CD8-positive, alpha-beta memory T cell (primary cell): ENCODE data around the gene DPAGT1. TPM values are rescaled to one million over a fixed set of nuclear protein-coding genes. Genes with fewer than 3 reads are reported as not detected.

Source experiments
- CTCF ChIA-PET: fragments of 350-600 bp; sonication (Branson Sonifier 250); formaldehyde crosslinking; loops from one replicate; lab custom pipeline; 2021; ENCODE audit warnings: antibody characterized with exemption; lab: Charles Lee
- POLR2A ChIA-PET: fragments of 350-600 bp; sonication (Branson Sonifier 250); formaldehyde crosslinking; loops from one replicate; lab custom pipeline; 2021; ENCODE audit warnings: antibody characterized with exemption; lab: Charles Lee
- DNase-seq, 5 donors: peaks; one replicate each; pipeline versions ENCODE4 v3.0.0 to v3.0.0-alpha.2; 2020 to 2022; ENCODE audit warnings: mixed read lengths in 1 of 5
- H3K27ac ChIP-seq: one replicate; pipeline ENCODE4 v1.7.0; 2013; ENCODE audit warnings: low read depth, mild to moderate bottlenecking, low read length, moderate library complexity
- H3K27me3 ChIP-seq: 2 replicates; pipeline ENCODE4 v1.7.0; 2013; ENCODE audit warnings: low read length, mild to moderate bottlenecking; ENCODE audit not compliant: insufficient read depth, poor library complexity, severe bottlenecking
- H3K36me3 ChIP-seq: 2 replicates; pipeline ENCODE4 v1.7.0; 2013; ENCODE audit warnings: mild to moderate bottlenecking, low read length, moderate library complexity; ENCODE audit not compliant: insufficient read depth
- H3K4me1 ChIP-seq: 2 replicates; pipeline ENCODE4 v1.7.0; 2013; ENCODE audit warnings: mild to moderate bottlenecking, low read length, moderate library complexity; ENCODE audit not compliant: insufficient read depth
- H3K4me3 ChIP-seq: 2 replicates; pipeline ENCODE4 v1.7.0; 2013; ENCODE audit warnings: mild to moderate bottlenecking, low read length
- H3K9me3 ChIP-seq: 2 replicates; pipeline ENCODE4 v1.7.0; 2013; ENCODE audit warnings: mild to moderate bottlenecking, low read length
- H3K27ac Mint-ChIP-seq, 8 donors: one replicate each; pipeline ENCODE4 v1.8.0; 2020 to 2021; ENCODE audit warnings: mixed read lengths in 8 of 8, mild to moderate bottlenecking in 6 of 8, inconsistent platforms in 3 of 8, moderate library complexity in 3 of 8
- H3K27me3 Mint-ChIP-seq, 2 donors: one replicate each; pipeline ENCODE4 v1.8.0; 2020 to 2021; ENCODE audit warnings: mixed read lengths in 2 of 2, mild to moderate bottlenecking in 1 of 2, moderate library complexity in 1 of 2
- H3K36me3 Mint-ChIP-seq, 3 donors: one replicate each; pipeline ENCODE4 v1.8.0; 2020 to 2021; ENCODE audit warnings: mixed read lengths in 3 of 3, inconsistent platforms in 1 of 3, mild to moderate bottlenecking in 1 of 3
- H3K4me1 Mint-ChIP-seq, 3 donors: one replicate each; pipeline ENCODE4 v1.8.0; 2020 to 2021; ENCODE audit warnings: mixed read lengths in 3 of 3, inconsistent platforms in 1 of 3, mild to moderate bottlenecking in 1 of 3
- H3K4me3 Mint-ChIP-seq, 7 donors: one replicate each; pipeline ENCODE4 v1.8.0; 2020 to 2021; ENCODE audit warnings: mixed read lengths in 7 of 7, mild to moderate bottlenecking in 6 of 7, moderate library complexity in 4 of 7, inconsistent platforms in 2 of 7
- H3K9me3 Mint-ChIP-seq, 5 donors: one replicate each; pipeline ENCODE4 v1.8.0; 2020 to 2022; ENCODE audit warnings: mixed read lengths in 5 of 5, mild to moderate bottlenecking in 3 of 5, moderate library complexity in 2 of 5, inconsistent platforms in 1 of 5
- polyA plus RNA-seq: library from polyadenylated mRNA; unstranded; fragments of 300-500 nt; fragmentation: Illumina TruSeq; gene quantifications from one replicate; pipeline ENCODE4 v1.2.3, GENCODE V29; 2021
- total RNA-seq, 2 experiments: library from RNA; stranded (reverse); gene quantifications; one replicate each; pipeline ENCODE4 v1.2.3, GENCODE V29; 2021

DPAGT1 gene
- total and polyA plus RNA-seq, 3 experiments from 2014 or later, result 45.7 to 78.6 (median 69.7) TPM

GRCh38 chr11:119091966-119092879, 9.4 kb downstream of the DPAGT1 start:
- peaks cover 21% of the 10 kb centered on the region for H3K4me1 ChIP-seq
- peaks cover 8% of the 10 kb centered on the region for H3K36me3 ChIP-seq
- H3K4me3 ChIP-seq, result peak overlapping the region; percentile 88
- Mint-ChIP-seq H3K9me3 (peaks cover 0 to 2% (median 0%) of the 10 kb centered on the region in 5 donors), H3K4me1 (peaks cover 30 to 38% (median 35%) of the 10 kb centered on the region in 3 donors), H3K4me3 (peak overlapping the region in 6 of 7 donors; percentile 14 to 84 (median 42)), H3K27me3 (peaks cover 0 to 6% of the 10 kb centered on the region in 2 donors), H3K36me3 (peaks cover 0 to 29% (median 6%) of the 10 kb centered on the region in 3 donors), H3K27ac (peak overlapping the region in 6 of 8 donors; percentile 5 to 87 (median 49))
- no peaks in the 10 kb centered on the region for H3K27me3 ChIP-seq
- CTCF ChIA-PET, result interaction anchor here (0.7 to 1.1 kb wide), 2 partner anchors 9 to 104 kb away, joined by 3 to 6 read pairs; no protein-coding TSS in a partner anchor
- DNase-seq, result no peak
- no peaks in the 10 kb centered on the region for H3K9me3 ChIP-seq
- POLR2A ChIA-PET, result interaction anchor here (0.6 to 1.5 kb wide), 4 partner anchors 7 to 389 kb away, joined by 3 to 7 read pairs (median 5); partner anchors contain the start of genes HMBS and VPS11
- H3K27ac ChIP-seq, result no peak overlapping the region

GRCh38 chr11:119091178-119091577, 10.5 kb downstream of the DPAGT1 start:
- peaks cover 28 to 37% (median 36%) of the 10 kb centered on the region in 3 donors for H3K4me1 Mint-ChIP-seq
- POLR2A ChIA-PET, result interaction anchor here (0.6 to 1.2 kb wide), 2 partner anchors 23 to 387 kb away, joined by 3 to 7 read pairs; partner anchors contain the start of gene VPS11
- Histone ChIP-seq H3K27me3 (no peaks in the 10 kb centered on the region), H3K27ac (peak overlapping the region; percentile 6), H3K4me3 (no peak overlapping the region), H3K4me1 (peaks cover 22% of the 10 kb centered on the region), H3K9me3 (no peaks in the 10 kb centered on the region), H3K36me3 (no peaks in the 10 kb centered on the region)
- CTCF ChIA-PET, result no interaction called here
- peaks cover 0 to 2% (median 0%) of the 10 kb centered on the region in 5 donors for H3K9me3 Mint-ChIP-seq
- peak overlapping the region in 1 of 7 donors; percentile 76 for H3K4me3 Mint-ChIP-seq
- peaks cover 0 to 6% of the 10 kb centered on the region in 2 donors for H3K27me3 Mint-ChIP-seq
- H3K27ac Mint-ChIP-seq, result no peak overlapping the region
- no peak for DNase-seq
- H3K36me3 Mint-ChIP-seq, result peaks cover 0 to 20% (median 3%) of the 10 kb centered on the region in 3 donors

- H3K36me3 Mint-ChIP-seq, result peaks cover 0 to 19% (median 3%) of the 10 kb centered on the region in 3 donors
- H3K27ac Mint-ChIP-seq, result peak overlapping the region in 1 of 8 donors; percentile 59
- POLR2A ChIA-PET, result no interaction called here
- Histone ChIP-seq H3K4me1 (peaks cover 31% of the 10 kb centered on the region), H3K27me3 (no peaks in the 10 kb centered on the region), H3K9me3 (no peaks in the 10 kb centered on the region), H3K4me3 (no peak overlapping the region), H3K36me3 (no peaks in the 10 kb centered on the region), H3K27ac (peak overlapping the region; percentile 79)
- H3K4me3 Mint-ChIP-seq, result peak overlapping the region in 1 of 7 donors; percentile 59
- H3K4me1 Mint-ChIP-seq, result peaks cover 34 to 48% (median 41%) of the 10 kb centered on the region in 3 donors
- CTCF ChIA-PET, result no interaction called here
- peaks cover 0 to 2% of the 10 kb centered on the region in 2 donors for H3K27me3 Mint-ChIP-seq
- no peak for DNase-seq
- H3K9me3 Mint-ChIP-seq, result no peaks in the 10 kb centered on the region
Measured at GRCh38 chr11:119089319-119089718, 12.3 kb downstream of the DPAGT1 start.

- Histone ChIP-seq H3K4me3 (no peak overlapping the region), H3K9me3 (no peaks in the 10 kb centered on the region), H3K4me1 (peaks cover 26% of the 10 kb centered on the region), H3K36me3 (no peaks in the 10 kb centered on the region), H3K27ac (peak overlapping the region; percentile 79), H3K27me3 (no peaks in the 10 kb centered on the region)
- Mint-ChIP-seq H3K4me1 (peaks cover 27 to 43% (median 34%) of the 10 kb centered on the region in 3 donors), H3K36me3 (peaks cover 0 to 12% (median 3%) of the 10 kb centered on the region in 3 donors), H3K4me3 (peak overlapping the region in 1 of 7 donors; percentile 49), H3K27ac (no peak overlapping the region), H3K9me3 (no peaks in the 10 kb centered on the region), H3K27me3 (peaks cover 0 to 2% of the 10 kb centered on the region in 2 donors)
- CTCF ChIA-PET, result no interaction called here
- POLR2A ChIA-PET, result no interaction called here
- DNase-seq, result no peak
Measured at GRCh38 chr11:119088406-119088805, 13.2 kb downstream of the DPAGT1 start.

- peaks cover 23 to 37% (median 28%) of the 10 kb centered on the region in 3 donors for H3K4me1 Mint-ChIP-seq
- peaks cover 0 to 12% (median 3%) of the 10 kb centered on the region in 3 donors for H3K36me3 Mint-ChIP-seq
- H3K27ac ChIP-seq, result peak overlapping the region; percentile 79
- POLR2A ChIA-PET, result no interaction called here
- H3K9me3 ChIP-seq, result no peaks in the 10 kb centered on the region
- no peaks in the 10 kb centered on the region for H3K36me3 ChIP-seq
- CTCF ChIA-PET, result interaction anchor here (1.0 kb wide), 1 partner anchor 24 kb away, joined by 3 read pairs; no protein-coding TSS in a partner anchor
- H3K4me3 ChIP-seq, result no peak overlapping the region
- H3K27me3 Mint-ChIP-seq, result peaks cover 0 to 2% of the 10 kb centered on the region in 2 donors
- H3K4me3 Mint-ChIP-seq, result peak overlapping the region in 2 of 7 donors; percentile 26 to 78
- H3K4me1 ChIP-seq, result peaks cover 20% of the 10 kb centered on the region
- H3K9me3 Mint-ChIP-seq, result no peaks in the 10 kb centered on the region
- DNase-seq, result no peak
- peak overlapping the region in 1 of 8 donors; percentile 54 for H3K27ac Mint-ChIP-seq
- no peaks in the 10 kb centered on the region for H3K27me3 ChIP-seq
Measured at GRCh38 chr11:119087747-119088241, 13.9 kb downstream of the DPAGT1 start.

- no peaks in the 10 kb centered on the region for H3K27me3 ChIP-seq
- peak overlapping the region; percentile 79 for H3K27ac ChIP-seq
- H3K4me1 ChIP-seq, result peaks cover 15% of the 10 kb centered on the region
- no peak overlapping the region for H3K4me3 ChIP-seq
- peaks cover 0 to 12% (median 3%) of the 10 kb centered on the region in 3 donors for H3K36me3 Mint-ChIP-seq
- H3K4me3 Mint-ChIP-seq, result peak overlapping the region in 2 of 7 donors; percentile 70 to 78
- H3K9me3 Mint-ChIP-seq, result no peaks in the 10 kb centered on the region
- peaks cover 17 to 30% (median 22%) of the 10 kb centered on the region in 3 donors for H3K4me1 Mint-ChIP-seq
- H3K9me3 ChIP-seq, result no peaks in the 10 kb centered on the region
- POLR2A ChIA-PET, result no interaction called here
- peaks cover 2% of the 10 kb centered on the region for H3K36me3 ChIP-seq
- no peak for DNase-seq
- peaks cover 0 to 2% of the 10 kb centered on the region in 2 donors for H3K27me3 Mint-ChIP-seq
- CTCF ChIA-PET, result interaction anchor here (1.0 to 2.9 kb wide), 2 partner anchors 7 to 25 kb away, joined by 3 to 13 read pairs; a partner anchor contains a TSS
- H3K27ac Mint-ChIP-seq, result peak overlapping the region in 1 of 8 donors; percentile 54
Measured at GRCh38 chr11:119087123-119087522, 14.5 kb downstream of the DPAGT1 start.

GRCh38 chr11:119085437-119085847, 16.2 kb downstream of the DPAGT1 start:
- ChIA-PET POLR2A (interaction anchor here (0.6 to 2.7 kb wide), 17 partner anchors 7 to 1855 kb away, joined by 3 to 39 read pairs (median 5); partner anchors contain the start of genes C2CD2L, CBL, CENATAC and HINFP), CTCF (interaction anchor here (1.2 to 2.9 kb wide), 8 partner anchors 9 to 293 kb away, joined by 3 to 13 read pairs (median 8); partner anchors contain the start of gene VPS11)
- Mint-ChIP-seq H3K36me3 (peaks cover 0 to 28% (median 6%) of the 10 kb centered on the region in 3 donors), H3K4me1 (peaks cover 17 to 25% (median 21%) of the 10 kb centered on the region in 3 donors), H3K4me3 (peak overlapping the region; percentile 93 to 98 (median 95)), H3K27ac (peak overlapping the region; percentile 71 to 98 (median 94)), H3K27me3 (peaks cover 0 to 2% of the 10 kb centered on the region in 2 donors), H3K9me3 (no peaks in the 10 kb centered on the region)
- peak overlapping the region; percentile 89 for H3K27ac ChIP-seq
- peaks cover 15% of the 10 kb centered on the region for H3K4me1 ChIP-seq
- DNase-seq, result no peak
- H3K4me3 ChIP-seq, result peak overlapping the region; percentile 98
- H3K36me3 ChIP-seq, result peaks cover 17% of the 10 kb centered on the region
- H3K27me3 ChIP-seq, result no peaks in the 10 kb centered on the region
- no peaks in the 10 kb centered on the region for H3K9me3 ChIP-seq
